Peyer's patch (tissue), 4 donors: ENCODE results near the gene FSHB. TPM values are rescaled to one million over a fixed set of nuclear protein-coding genes. Genes with fewer than 3 reads are reported as not detected.

ENCODE experiments used
- DNase-seq, 3 donors: peaks; one replicate each; pipeline ENCODE4 v3.0.0-alpha.2; 2017 to 2019
- H3K27ac ChIP-seq, 4 donors: fragments of 200-600 bp; sonication (generic); one replicate each; pipeline ENCODE4 v1.5.1; 2016 to 2019
- H3K27me3 ChIP-seq, 2 donors: fragments of 200-600 bp; sonication (generic); one replicate each; pipeline ENCODE4 v1.5.1; 2019
- H3K36me3 ChIP-seq, 3 donors: fragments of 200-600 bp; sonication (generic); one replicate each; pipeline ENCODE4 v1.5.1; 2016 to 2019
- H3K4me1 ChIP-seq, 4 donors: fragments of 200-600 bp; sonication (generic); one replicate each; pipeline ENCODE4 v1.5.1; 2016 to 2019
- H3K4me3 ChIP-seq, 4 donors: fragments of 200-600 bp; sonication (generic); 1 replicate in 3 of 4; 2 replicates in 1 of 4; pipeline ENCODE4 v1.5.1; 2016 to 2019; ENCODE audit warnings: mild to moderate bottlenecking in 1 of 4
- H3K9me3 ChIP-seq, 4 donors: fragments of 200-600 bp; sonication (generic); one replicate each; pipeline ENCODE4 v1.5.1; 2016 to 2019; ENCODE audit warnings: mild to moderate bottlenecking in 1 of 4
- POLR2A ChIP-seq, 2 donors: fragments of 450-650 bp; IDR thresholded peaks; one replicate each; pipeline ENCODE4 v1.5.1; 2017; ENCODE audit warnings: antibody characterized with exemption in 2 of 2, mild to moderate bottlenecking in 2 of 2, moderate library complexity in 2 of 2
- total RNA-seq, 4 donors: library from RNA; depleted of rRNA; stranded (reverse); fragments of >200 nt; gene quantifications; one replicate each; pipeline ENCODE4 v1.1.0, GENCODE V29; 2016
- TF ChIP-seq, protein P1 (sequence below), 6 experiments: fragments of 450-650 bp in 4 of 6; fragments of 200-600 bp in 2 of 6; sonication (generic) in 1 of 6; IDR thresholded peaks; one replicate each; pipeline ENCODE4 v1.5.1; 2017 to 2019; ENCODE audit warnings: antibody characterized with exemption in 6 of 6, mild to moderate bottlenecking in 3 of 6, moderate library complexity in 1 of 6

FSHB gene
- total RNA-seq, 4 donors from 2014 or later, result not detected

- Histone ChIP-seq H3K9me3 (no peaks in the 10 kb centered on the region), H3K27me3 (no peaks in the 10 kb centered on the region), H3K4me3 (no peak overlapping the region), H3K4me1 (no peaks in the 10 kb centered on the region), H3K36me3 (no peaks in the 10 kb centered on the region), H3K27ac (no peak overlapping the region)
- no peak for DNase-seq
- TF ChIP-seq, protein P1, sequence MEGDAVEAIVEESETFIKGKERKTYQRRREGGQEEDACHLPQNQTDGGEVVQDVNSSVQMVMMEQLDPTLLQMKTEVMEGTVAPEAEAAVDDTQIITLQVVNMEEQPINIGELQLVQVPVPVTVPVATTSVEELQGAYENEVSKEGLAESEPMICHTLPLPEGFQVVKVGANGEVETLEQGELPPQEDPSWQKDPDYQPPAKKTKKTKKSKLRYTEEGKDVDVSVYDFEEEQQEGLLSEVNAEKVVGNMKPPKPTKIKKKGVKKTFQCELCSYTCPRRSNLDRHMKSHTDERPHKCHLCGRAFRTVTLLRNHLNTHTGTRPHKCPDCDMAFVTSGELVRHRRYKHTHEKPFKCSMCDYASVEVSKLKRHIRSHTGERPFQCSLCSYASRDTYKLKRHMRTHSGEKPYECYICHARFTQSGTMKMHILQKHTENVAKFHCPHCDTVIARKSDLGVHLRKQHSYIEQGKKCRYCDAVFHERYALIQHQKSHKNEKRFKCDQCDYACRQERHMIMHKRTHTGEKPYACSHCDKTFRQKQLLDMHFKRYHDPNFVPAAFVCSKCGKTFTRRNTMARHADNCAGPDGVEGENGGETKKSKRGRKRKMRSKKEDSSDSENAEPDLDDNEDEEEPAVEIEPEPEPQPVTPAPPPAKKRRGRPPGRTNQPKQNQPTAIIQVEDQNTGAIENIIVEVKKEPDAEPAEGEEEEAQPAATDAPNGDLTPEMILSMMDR (IDR thresholded peaks at IDR 0.05), result no peak
Measured at GRCh38 chr11:30225642-30226041, 5.2 kb upstream of the FSHB start.

- Histone ChIP-seq H3K9me3 (no peaks in the 10 kb centered on the region), H3K27me3 (no peaks in the 10 kb centered on the region), H3K4me3 (no peak overlapping the region), H3K27ac (no peak overlapping the region), H3K36me3 (no peaks in the 10 kb centered on the region), H3K4me1 (no peaks in the 10 kb centered on the region)
- TF ChIP-seq, protein P1 (IDR thresholded peaks at IDR 0.05), result no peak
- no peak for TF ChIP-seq POLR2A (IDR thresholded peaks at IDR 0.05)
- no peak for DNase-seq
Measured at GRCh38 chr11:30228323-30228884, 2.4 kb upstream of the FSHB start.

GRCh38 chr11:30239025-30239424, 8.2 kb downstream of the FSHB start:
- no peaks in the 10 kb centered on the region for H3K36me3 ChIP-seq
- no peak overlapping the region for H3K4me3 ChIP-seq
- no peaks in the 10 kb centered on the region for H3K27me3 ChIP-seq
- no peaks in the 10 kb centered on the region for H3K4me1 ChIP-seq
- DNase-seq, result no peak
- H3K9me3 ChIP-seq, result no peaks in the 10 kb centered on the region
- no peak overlapping the region for H3K27ac ChIP-seq
- no peak for TF ChIP-seq POLR2A (IDR thresholded peaks at IDR 0.05)
- TF ChIP-seq, protein P1 (IDR thresholded peaks at IDR 0.05), result no peak

DNA sequence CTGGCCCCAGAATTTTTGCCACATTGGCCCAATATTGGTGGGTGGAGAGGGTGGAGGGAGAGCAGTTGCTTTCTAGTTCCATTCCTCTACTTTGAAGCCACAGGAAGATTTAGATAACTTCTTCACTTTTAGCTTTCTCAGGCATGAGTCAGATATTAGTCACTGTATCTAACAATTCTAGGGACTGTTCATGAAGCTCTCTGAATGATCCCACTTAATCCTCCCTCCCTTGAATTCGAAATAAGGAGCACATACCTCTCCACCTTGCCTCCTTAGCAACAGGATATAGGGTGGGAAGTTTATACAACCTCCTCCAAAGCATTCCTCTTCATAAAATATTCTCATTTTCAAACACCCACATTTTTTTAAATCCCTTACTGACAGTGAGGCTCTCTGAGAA, 13.5 kb downstream of the FSHB start:
- H3K27ac ChIP-seq, result no peak overlapping the region
- no peaks in the 10 kb centered on the region for H3K4me1 ChIP-seq
- no peak for DNase-seq
- no peaks in the 10 kb centered on the region for H3K36me3 ChIP-seq
- H3K9me3 ChIP-seq, result no peaks in the 10 kb centered on the region
- no peaks in the 10 kb centered on the region for H3K27me3 ChIP-seq
- no peak overlapping the region for H3K4me3 ChIP-seq
- TF ChIP-seq POLR2A (IDR thresholded peaks at IDR 0.05), result no peak
- TF ChIP-seq, protein P1 (IDR thresholded peaks at IDR 0.05), result no peak

DNA sequence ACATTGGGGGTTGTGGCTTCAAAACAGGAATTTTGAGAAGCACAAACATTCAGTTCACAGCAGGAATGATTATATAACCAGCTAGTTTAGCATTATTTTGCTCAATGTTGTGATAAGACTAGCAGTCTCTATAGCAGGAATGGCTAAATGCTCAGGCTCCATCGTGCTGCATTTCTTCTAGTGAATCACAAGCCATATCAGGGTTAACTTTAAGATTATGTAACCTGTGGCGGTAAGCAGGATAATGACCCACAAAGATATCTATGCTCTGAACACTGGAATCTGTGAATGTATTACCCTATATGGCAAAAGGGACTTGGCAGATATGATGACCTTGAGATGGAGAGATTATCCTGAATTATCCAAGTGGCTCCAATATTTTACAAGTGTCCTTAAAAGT, 14.8 kb downstream of the FSHB start:
- H3K36me3 ChIP-seq, result no peaks in the 10 kb centered on the region
- DNase-seq, result no peak
- H3K9me3 ChIP-seq, result no peaks in the 10 kb centered on the region
- no peak for TF ChIP-seq POLR2A (IDR thresholded peaks at IDR 0.05)
- TF ChIP-seq, protein P1 (IDR thresholded peaks at IDR 0.05), result no peak
- H3K27me3 ChIP-seq, result no peaks in the 10 kb centered on the region
- H3K4me3 ChIP-seq, result no peak overlapping the region
- H3K4me1 ChIP-seq, result no peaks in the 10 kb centered on the region
- no peak overlapping the region for H3K27ac ChIP-seq
